Bronchial smooth muscle cell (primary cell): Measurements from ENCODE around the gene GPR152. TPM values are rescaled to one million over a fixed set of nuclear protein-coding genes. Genes with fewer than 3 reads are reported as not detected.

Experiments
- total RNA-seq: library from RNA; depleted of rRNA; stranded (reverse); fragments of >200 nt; gene quantifications from 2 replicates; pipeline ENCODE4 v1.2.1, GENCODE V29; 2014

GPR152 gene
- total RNA-seq: not detected in 2 replicates

GRCh38 chr11:67452141-67452952 lies at the start of gene GPR152:
Gene GPR152, minus strand, starts transcription at chr11:67452729. Its CDS starts 5 bp downstream, at chr11:67452724.

GRCh38 chr11:67482827-67483798 lies 30.6 kb upstream of the GPR152 start, which contains the start of gene AIP:
Gene AIP, plus strand, starts transcription at chr11:67483026. Its CDS starts 133 bp downstream, at chr11:67483159.

GRCh38 chr11:67468759-67469507 lies 16.4 kb upstream of the GPR152 start, which contains the start of gene TMEM134:
Gene TMEM134, minus strand, starts transcription at chr11:67469251. Its CDS starts 59 bp downstream, at chr11:67469192.

GRCh38 chr11:67455054-67455453 lies 2.5 kb upstream of the GPR152 start, which contains the start of gene CABP4:
Gene CABP4, plus strand, starts transcription at chr11:67455354. Its CDS starts 70 bp downstream, at chr11:67455424.

GRCh38 chr11:67437082-67437808 lies 15.3 kb downstream of the GPR152 start, which contains the start of gene PTPRCAP:
Gene PTPRCAP, minus strand, starts transcription at chr11:67437682. Its CDS starts 63 bp downstream, at chr11:67437619.

GRCh38 chr11:67428052-67429001 lies 24.2 kb downstream of the GPR152 start, which contains the start of gene RPS6KB2:
Gene RPS6KB2, plus strand, starts transcription at chr11:67428494. Its CDS starts 52 bp downstream, at chr11:67428546.

GRCh38 chr11:67415501-67416304 lies 36.8 kb downstream of the GPR152 start, which contains the start of gene CARNS1:
Gene CARNS1, plus strand, starts transcription at chr11:67415678. Its CDS starts 522 bp downstream, at chr11:67416200.

GRCh38 chr11:67401495-67402191 lies 50.9 kb downstream of the GPR152 start, which contains the start of gene PPP1CA:
Gene PPP1CA, minus strand, starts transcription at chr11:67401858. Its CDS starts 76 bp downstream, at chr11:67401782.

Other genes starting within 250 kb of the GPR152 start
- 21.3 and 23.3 TPM in 2 replicates for gene GRK2, start 186.3 kb downstream of the GPR152 start, total RNA-seq
- gene ANKRD13D, start 163.4 kb downstream of the GPR152 start, total RNA-seq: 26.6 and 32.3 TPM in 2 replicates
- 16.2 and 19.1 TPM in 2 replicates for gene SSH3, start 149.2 kb downstream of the GPR152 start, total RNA-seq
- 26.8 and 32.2 TPM in 2 replicates for gene POLD4, start 99.2 kb downstream of the GPR152 start, total RNA-seq
- gene CLCF1, start 79.1 kb downstream of the GPR152 start, total RNA-seq: 2.7 and 3.0 TPM in 2 replicates
- 5.0 and 6.3 TPM in 2 replicates for gene RAD9A, start 60.7 kb downstream of the GPR152 start, total RNA-seq
- 72.2 and 109 TPM in 2 replicates for gene PPP1CA, start 50.9 kb downstream of the GPR152 start, total RNA-seq
- gene TBC1D10C, start 48.6 kb downstream of the GPR152 start, total RNA-seq: not detected in 2 replicates
- 0.09 and 0.16 TPM in 2 replicates for gene CARNS1, start 37.1 kb downstream of the GPR152 start, total RNA-seq
- gene RPS6KB2, start 24.2 kb downstream of the GPR152 start, total RNA-seq: 28.4 and 43.7 TPM in 2 replicates
- under 0.01 TPM in 1 of 2 replicates, not detected in the other for gene PTPRCAP, start 15.0 kb downstream of the GPR152 start, total RNA-seq
- gene CORO1B, start 9.3 kb downstream of the GPR152 start, total RNA-seq: 175 and 181 TPM in 2 replicates
- not detected in 2 replicates for gene CABP4, start 2.6 kb upstream of the GPR152 start, total RNA-seq
- 7.8 and 14.7 TPM in 2 replicates for gene TMEM134, start 16.5 kb upstream of the GPR152 start, total RNA-seq
- 138 and 208 TPM in 2 replicates for gene AIP, start 30.3 kb upstream of the GPR152 start, total RNA-seq
- 10.7 and 16.4 TPM in 2 replicates for gene PITPNM1, start 52.6 kb upstream of the GPR152 start, total RNA-seq
- gene CDK2AP2, start 55.4 kb upstream of the GPR152 start, total RNA-seq: 4.4 and 5.5 TPM in 2 replicates
- not detected in 2 replicates for gene CABP2, start 70.7 kb upstream of the GPR152 start, total RNA-seq
- gene GSTP1, start 131.1 kb upstream of the GPR152 start, total RNA-seq: 486 and 932 TPM in 2 replicates
- gene NDUFV1, start 154.2 kb upstream of the GPR152 start, total RNA-seq: 223 and 240 TPM in 2 replicates
- 2.7 and 2.8 TPM in 2 replicates for gene NUDT8, start 177.2 kb upstream of the GPR152 start, total RNA-seq
- gene TBX10, start 187.0 kb upstream of the GPR152 start, total RNA-seq: not detected in 2 replicates
- not detected in 2 replicates for gene ACY3, start 198.0 kb upstream of the GPR152 start, total RNA-seq
- gene ALDH3B2, start 221.9 kb upstream of the GPR152 start, total RNA-seq: 0.34 TPM in 1 of 2 replicates, not detected in the other